Bronchial epithelial cell (primary cell): ENCODE measurements around the gene CDK6. TPM values are rescaled to one million over a fixed set of nuclear protein-coding genes. Genes with fewer than 3 reads are reported as not detected.

Source experiments
- DNase-seq: peaks from one replicate; pipeline ENCODE4 v3.0.0-alpha.2; 2010; ENCODE audit warnings: low read depth
- FAIRE-seq: peaks from 2 replicates; lab custom pipeline; 2011; peaks lifted over from hg19 to GRCh38; lab: Jason Lieb, UNC
- H3K27me3 ChIP-seq: 2 replicates; pipeline ENCODE4 v1.5.1; 2011; ENCODE audit warnings: low read length; ENCODE audit not compliant: control insufficient read depth, insufficient read depth
- H3K36me3 ChIP-seq: 2 replicates; pipeline ENCODE4 v1.5.1; 2011; ENCODE audit warnings: low read length; ENCODE audit not compliant: control insufficient read depth, insufficient read depth
- H3K4me3 ChIP-seq: 2 replicates; pipeline ENCODE4 v1.5.1; 2011; ENCODE audit warnings: mild to moderate bottlenecking, low read depth, low read length, control low read depth
- CTCF ChIP-seq: IDR thresholded peaks from 2 replicates; pipeline ENCODE4 v1.5.1; 2011; ENCODE audit warnings: mild to moderate bottlenecking, moderate library complexity, low read length, control low read depth, inconsistent platforms; ENCODE audit not compliant: insufficient read depth, severe bottlenecking
- total RNA-seq: library from RNA; depleted of rRNA; stranded (reverse); fragments of >200 nt; gene quantifications from 2 replicates; pipeline ENCODE4 v1.2.1, GENCODE V29; 2014

CDK6 gene
- total RNA-seq, 1 donor from 2014 or later: 52.9 TPM

GRCh38 chr7:92665926-92666325 lies 170.4 kb downstream of the CDK6 start:
- DNase-seq (no peak), FAIRE-seq (no peak)
- H3K27me3 ChIP-seq: no peaks in the 10 kb centered on the region
- no peak overlapping the region for H3K4me3 ChIP-seq
- H3K36me3 ChIP-seq: peaks cover 8% of the 10 kb centered on the region
- TF ChIP-seq CTCF: no peak

GRCh38 chr7:92661651-92662050 lies 174.7 kb downstream of the CDK6 start:
- no peak overlapping the region for H3K4me3 ChIP-seq
- H3K27me3 ChIP-seq: no peaks in the 10 kb centered on the region
- H3K36me3 ChIP-seq: peaks cover 8% of the 10 kb centered on the region
- DNase-seq (no peak), FAIRE-seq (no peak)
- no peak for TF ChIP-seq CTCF

GRCh38 chr7:92658671-92659070 lies 177.7 kb downstream of the CDK6 start:
- Histone ChIP-seq H3K4me3 (no peak overlapping the region), H3K27me3 (no peaks in the 10 kb centered on the region), H3K36me3 (peaks cover 3% of the 10 kb centered on the region)
- FAIRE-seq (no peak), DNase-seq (no peak)
- TF ChIP-seq CTCF: no peak

- FAIRE-seq (no peak), DNase-seq (no peak)
- Histone ChIP-seq H3K4me3 (no peak overlapping the region), H3K27me3 (no peaks in the 10 kb centered on the region), H3K36me3 (peaks cover 3% of the 10 kb centered on the region)
- TF ChIP-seq CTCF: no peak
These were observed 179.0 kb downstream of the CDK6 start for GRCh38 chr7:92657391-92657790.

- DNase-seq (no peak), FAIRE-seq (no peak)
- Histone ChIP-seq H3K4me3 (no peak overlapping the region), H3K27me3 (no peaks in the 10 kb centered on the region), H3K36me3 (peaks cover 1% of the 10 kb centered on the region)
- no peak for TF ChIP-seq CTCF
These were observed 180.3 kb downstream of the CDK6 start for GRCh38 chr7:92656121-92656520.

GRCh38 chr7:92655346-92655884 lies 181.0 kb downstream of the CDK6 start:
- TF ChIP-seq CTCF: no peak
- peaks cover 1% of the 10 kb centered on the region for H3K36me3 ChIP-seq
- FAIRE-seq (no peak), DNase-seq (no peak)
- no peak overlapping the region for H3K4me3 ChIP-seq
- H3K27me3 ChIP-seq: no peaks in the 10 kb centered on the region
